Fibroblast of mammary gland (primary cell): ENCODE data around the gene PARVG.

Source experiments
- DNase-seq: peaks from one replicate; pipeline ENCODE4 v3.0.0-alpha.2; 2010; ENCODE audit warnings: low read depth
- H3K4me3 ChIP-seq: 2 replicates; pipeline ENCODE4 v1.5.1; 2011; ENCODE audit warnings: low read depth, mild to moderate bottlenecking, low read length, moderate library complexity; ENCODE audit not compliant: control insufficient read depth
- CTCF ChIP-seq: conservative IDR thresholded peaks from 2 replicates; pipeline ENCODE4 v1.5.1; 2011; ENCODE audit warnings: low read depth, low read length, inconsistent platforms; ENCODE audit not compliant: control insufficient read depth, insufficient read depth

The PARVG gene

GRCh38 chr22:44197271-44197670 is 16.5 kb downstream of the PARVG start:
- no peak for TF ChIP-seq CTCF
- no peak overlapping the region for H3K4me3 ChIP-seq
- no peak for DNase-seq

GRCh38 chr22:44199164-44199563 is 18.4 kb downstream of the PARVG start:
- no peak for TF ChIP-seq CTCF

GRCh38 chr22:44199866-44200265 is 19.1 kb downstream of the PARVG start:
- TF ChIP-seq CTCF: no peak
- H3K4me3 ChIP-seq: no peak overlapping the region
- no peak for DNase-seq

More at GRCh38 chr22:44199164-44199563, 18.4 kb downstream of the PARVG start:
- no peak overlapping the region for H3K4me3 ChIP-seq
- DNase-seq: no peak

GRCh38 chr22:44200451-44200850 is 19.7 kb downstream of the PARVG start:
- no peak for DNase-seq
- TF ChIP-seq CTCF: no peak
- no peak overlapping the region for H3K4me3 ChIP-seq

GRCh38 chr22:44200855-44201550 is 20.3 kb downstream of the PARVG start:
- no peak overlapping the region for H3K4me3 ChIP-seq
- DNase-seq: no peak
- no peak for TF ChIP-seq CTCF

DNA sequence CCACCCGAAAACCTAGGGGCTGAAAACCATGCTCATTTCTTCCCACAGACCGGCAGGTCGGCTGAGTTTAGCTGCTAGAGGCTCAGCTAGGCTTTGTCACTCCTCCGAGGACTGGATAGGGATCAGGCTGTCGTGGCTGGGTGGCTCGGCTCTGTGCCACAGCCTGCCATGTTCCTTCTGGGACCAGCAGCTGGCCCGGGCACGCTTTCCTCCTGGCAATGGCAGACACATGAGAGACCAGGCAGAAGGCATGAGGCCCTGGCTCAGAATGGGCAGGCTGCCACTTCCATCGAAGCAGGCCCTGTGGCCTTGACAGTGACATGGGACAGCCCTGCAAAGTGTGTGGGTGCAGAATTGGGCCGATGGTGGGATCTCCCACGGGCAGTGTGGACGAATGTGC is 20.9 kb downstream of the PARVG start:
- no peak for DNase-seq
- no peak overlapping the region for H3K4me3 ChIP-seq
- no peak for TF ChIP-seq CTCF
